GM12865 (cell line): Measurements from ENCODE around the gene PNP.
A peak's percentile ranks its signal among the peaks of the same experiment; 100 is the strongest.
"Not testable (repeated sequence)": the region's sequence is repeated elsewhere in the genome, so short reads cannot be mapped to it uniquely, and the experiment has no call there.

ENCODE experiments used
- DNase-seq: peaks from one replicate; pipeline ENCODE4 v3.0.0; 2010; ENCODE audit warnings: low read depth
- H3K4me3 ChIP-seq: 2 replicates; pipeline ENCODE4 v1.5.1; 2011; ENCODE audit warnings: mild to moderate bottlenecking, low read depth, low read length, control low read depth
- TF ChIP-seq, protein P1 (sequence below): IDR thresholded peaks from 2 replicates; pipeline ENCODE4 v1.5.1; 2011; ENCODE audit warnings: low read length, control low read depth, low read depth, inconsistent platforms; ENCODE audit not compliant: insufficient read depth; ENCODE audit errors: missing control alignments

The PNP gene

DNA sequence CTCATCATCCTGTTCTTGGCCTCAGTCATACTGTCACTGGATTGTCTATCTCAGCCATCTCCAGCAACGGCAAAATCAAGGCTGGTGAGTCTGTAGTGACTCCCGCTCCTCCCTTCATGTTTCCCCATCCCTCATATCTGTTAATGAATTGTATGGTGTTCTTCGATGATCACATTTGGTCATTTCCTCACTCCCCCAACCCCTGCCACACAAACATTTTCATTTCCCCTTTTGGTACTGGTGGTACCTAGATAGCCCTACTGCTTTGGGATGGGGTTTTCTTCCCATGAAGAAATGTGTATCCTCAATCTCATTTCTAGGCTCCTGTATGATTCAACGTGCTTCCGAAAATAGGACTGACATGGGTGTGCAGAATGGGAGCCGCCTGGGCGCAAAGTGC lies 30.5 kb upstream of the PNP start:
- DNase-seq = no peak
- TF ChIP-seq, protein P1, sequence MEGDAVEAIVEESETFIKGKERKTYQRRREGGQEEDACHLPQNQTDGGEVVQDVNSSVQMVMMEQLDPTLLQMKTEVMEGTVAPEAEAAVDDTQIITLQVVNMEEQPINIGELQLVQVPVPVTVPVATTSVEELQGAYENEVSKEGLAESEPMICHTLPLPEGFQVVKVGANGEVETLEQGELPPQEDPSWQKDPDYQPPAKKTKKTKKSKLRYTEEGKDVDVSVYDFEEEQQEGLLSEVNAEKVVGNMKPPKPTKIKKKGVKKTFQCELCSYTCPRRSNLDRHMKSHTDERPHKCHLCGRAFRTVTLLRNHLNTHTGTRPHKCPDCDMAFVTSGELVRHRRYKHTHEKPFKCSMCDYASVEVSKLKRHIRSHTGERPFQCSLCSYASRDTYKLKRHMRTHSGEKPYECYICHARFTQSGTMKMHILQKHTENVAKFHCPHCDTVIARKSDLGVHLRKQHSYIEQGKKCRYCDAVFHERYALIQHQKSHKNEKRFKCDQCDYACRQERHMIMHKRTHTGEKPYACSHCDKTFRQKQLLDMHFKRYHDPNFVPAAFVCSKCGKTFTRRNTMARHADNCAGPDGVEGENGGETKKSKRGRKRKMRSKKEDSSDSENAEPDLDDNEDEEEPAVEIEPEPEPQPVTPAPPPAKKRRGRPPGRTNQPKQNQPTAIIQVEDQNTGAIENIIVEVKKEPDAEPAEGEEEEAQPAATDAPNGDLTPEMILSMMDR = no peak
- H3K4me3 ChIP-seq = no peak overlapping the region

DNA sequence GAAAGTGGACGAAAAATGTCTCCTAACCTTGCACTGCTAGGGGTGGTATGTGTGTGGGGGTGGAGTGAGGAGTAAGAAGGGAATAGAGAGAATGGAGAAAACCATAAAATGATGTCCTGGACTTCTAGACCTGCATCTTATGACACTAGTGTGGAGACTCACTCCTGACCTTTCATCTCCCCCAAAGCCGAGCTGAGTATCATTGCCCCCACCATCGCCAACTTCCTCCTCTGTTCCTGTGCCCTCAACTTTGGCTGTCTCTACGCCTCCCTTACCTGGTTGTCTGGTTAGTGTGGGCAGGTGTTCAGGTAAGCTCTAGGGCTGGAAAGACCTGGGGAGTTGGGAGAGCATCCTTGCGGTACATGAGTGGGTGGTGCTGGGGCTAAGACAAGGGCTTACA lies 28.7 kb upstream of the PNP start:
- no peak for DNase-seq
- TF ChIP-seq, protein P1 = no peak
- no peak overlapping the region for H3K4me3 ChIP-seq

DNA sequence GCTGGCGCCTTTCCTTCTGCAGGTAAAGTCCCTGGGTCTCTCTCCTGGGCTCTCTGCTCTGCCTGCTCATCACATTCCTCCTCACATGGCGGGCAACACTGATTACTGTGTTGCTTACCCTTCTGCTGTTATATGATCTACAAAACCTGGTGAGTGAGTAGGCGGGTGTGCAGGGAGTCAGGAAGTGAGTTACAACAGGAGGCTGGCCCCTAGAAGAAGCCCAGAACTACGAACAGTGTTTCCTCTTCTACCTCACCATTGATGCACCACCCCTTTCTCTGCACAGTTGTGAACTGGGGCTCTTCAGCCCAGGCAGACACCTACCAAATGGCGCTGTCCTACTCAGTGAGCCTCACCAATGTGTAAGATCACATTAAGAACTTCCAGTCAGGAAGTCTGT lies 28.3 kb upstream of the PNP start:
- TF ChIP-seq, protein P1 = no peak
- no peak for DNase-seq
- H3K4me3 ChIP-seq = no peak overlapping the region

DNA sequence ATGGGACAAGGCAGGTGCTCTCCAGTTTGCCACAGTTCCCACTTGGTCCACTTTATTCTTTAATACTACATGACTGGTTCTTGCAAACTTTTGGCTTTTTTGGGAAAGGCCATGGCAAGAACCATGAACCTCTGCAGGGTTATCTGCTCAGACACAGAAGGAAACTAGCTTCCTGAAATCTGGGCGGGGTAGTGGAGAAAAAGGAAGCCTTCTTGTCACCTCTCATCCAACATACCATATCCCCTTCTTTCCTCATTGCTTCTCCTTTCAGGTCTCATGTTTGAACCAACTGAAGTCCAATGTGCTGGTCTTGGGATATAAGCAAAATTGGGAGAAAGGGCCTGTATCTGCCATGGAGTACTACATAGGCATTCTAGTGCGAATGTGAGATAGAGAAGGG lies 27.7 kb upstream of the PNP start:
- TF ChIP-seq, protein P1 = no peak
- H3K4me3 ChIP-seq = no peak overlapping the region
- DNase-seq = no peak

DNA sequence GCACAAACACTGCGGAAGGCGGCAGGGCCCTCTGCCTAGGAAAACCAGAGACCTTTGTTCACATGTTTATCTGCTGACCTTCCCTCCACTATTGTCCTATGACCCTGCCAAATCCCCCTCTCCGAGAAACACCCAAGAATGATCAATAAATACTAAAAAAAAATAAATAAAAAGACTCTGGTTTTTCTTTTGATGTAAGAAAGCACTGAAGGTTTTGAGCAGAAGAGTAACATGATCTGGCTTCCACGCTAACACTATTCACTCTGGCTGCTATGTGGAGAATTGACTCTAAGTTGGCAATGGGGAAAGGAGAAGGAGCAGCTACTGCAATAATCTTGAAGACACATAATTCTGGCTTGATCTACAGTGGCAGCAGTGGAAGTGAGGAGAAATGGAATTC lies 25.6 kb upstream of the PNP start:
- not testable (repeated sequence) for DNase-seq, H3K4me3 ChIP-seq

DNA sequence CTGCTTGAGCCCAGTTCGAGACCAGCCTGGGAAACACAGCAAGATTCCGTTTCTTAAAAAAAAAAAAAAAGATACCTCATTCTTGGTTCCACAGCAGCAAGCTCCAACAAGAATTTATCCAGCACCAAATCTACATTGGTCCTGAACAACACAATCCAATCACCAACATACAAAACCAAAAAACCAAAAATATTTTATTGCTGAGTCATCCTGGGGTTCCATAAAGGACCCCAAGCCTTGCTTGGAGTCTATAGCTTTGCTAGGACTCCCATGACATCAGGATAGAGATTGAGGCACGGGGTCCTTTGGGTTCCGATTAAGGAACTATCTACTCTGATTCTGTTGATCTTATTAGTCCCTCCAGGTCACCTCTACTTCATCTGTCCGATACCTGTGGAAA lies 22.3 kb upstream of the PNP start:
- DNase-seq = no peak
- H3K4me3 ChIP-seq = no peak overlapping the region
- TF ChIP-seq, protein P1 = no peak

DNA sequence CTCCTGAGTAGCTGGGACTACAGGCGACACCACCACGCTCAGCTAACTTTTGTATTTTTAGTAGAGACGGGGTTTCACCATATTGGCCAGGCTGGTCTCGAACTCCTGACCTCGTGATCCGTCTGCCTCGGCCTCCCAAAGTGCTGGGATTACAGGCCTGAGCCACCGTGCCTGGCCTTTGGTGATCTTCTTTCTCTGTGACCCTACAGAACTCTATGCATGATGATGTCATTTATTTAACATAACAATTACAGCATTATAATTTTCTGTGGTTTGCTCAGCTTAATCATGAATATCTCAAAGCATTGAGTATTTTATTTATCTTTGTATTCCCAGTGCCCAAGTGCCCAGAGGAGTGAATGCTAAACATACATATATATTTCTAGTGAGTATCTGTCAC lies 16.4 kb upstream of the PNP start:
- not testable (repeated sequence) for DNase-seq, H3K4me3 ChIP-seq

DNA sequence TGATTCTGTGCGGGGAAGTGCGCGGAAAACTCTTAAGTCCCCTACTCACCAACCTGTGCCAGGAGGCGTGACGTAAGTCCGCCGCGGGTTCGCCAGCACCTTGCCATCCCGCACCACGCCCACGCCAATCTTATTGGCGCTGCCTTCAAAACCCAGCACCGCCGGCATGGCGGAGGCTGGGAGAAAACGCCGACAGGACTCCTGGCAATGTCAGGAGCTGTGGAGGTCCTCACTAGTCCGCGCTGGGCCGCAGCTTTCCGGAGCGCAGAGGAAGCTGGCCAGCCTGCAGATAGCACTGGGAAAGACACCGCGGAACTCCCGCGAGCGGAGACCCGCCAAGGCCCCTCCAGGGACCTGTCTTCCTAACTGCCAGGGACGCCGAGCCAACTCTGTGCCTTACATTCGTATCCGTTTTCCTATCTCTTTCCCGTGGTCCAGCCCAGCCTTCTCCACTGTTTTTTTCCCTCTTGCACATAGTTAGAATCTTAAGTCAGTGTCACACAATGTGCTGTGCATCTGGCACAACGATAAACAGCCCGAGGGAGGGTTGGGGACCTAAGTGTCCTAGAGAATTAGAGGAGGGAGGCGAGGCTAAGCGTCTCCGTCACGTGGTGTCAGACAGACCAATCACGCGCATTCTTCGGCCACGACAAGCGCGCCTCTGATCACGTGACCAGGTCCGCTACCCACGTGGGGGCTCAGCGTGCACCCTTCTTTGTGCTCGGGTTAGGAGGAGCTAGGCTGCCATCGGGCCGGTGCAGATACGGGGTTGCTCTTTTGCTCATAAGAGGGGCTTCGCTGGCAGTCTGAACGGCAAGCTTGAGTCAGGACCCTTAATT lies 14.5 kb upstream of the PNP start, which contains the start of the genes APEX1 and OSGEP:
Gene APEX1, plus strand, starts transcription at position 711 of the 839 bp plus-strand sequence. CDS start 420 bp downstream, outside the sequence.
Gene OSGEP, minus strand, starts transcription at position 297 of the 839 bp plus-strand sequence. Its CDS starts 129 bp downstream, at position 168.
- peak; percentile 100 for DNase-seq
- peak within 1 kb of the TSS; percentile 90 for H3K4me3 ChIP-seq
- TF ChIP-seq, protein P1 = no peak
